ENCODE measurements around the gene ZFAND3. TPM values are rescaled to one million over a fixed set of nuclear protein-coding genes. Genes with fewer than 3 reads are reported as not detected.

Gene ZFAND3
- polyA plus RNA-seq, 3 donors, result 11.5 to 21.1 (median 11.7) TPM

- peaks cover 5 to 6% of the 10 kb centered on the region in 2 donors for H3K36me3 Mint-ChIP-seq
- Histone ChIP-seq H3K36me3 (replicated peaks in 1 of 2; ENCODE audit: control insufficient read depth in 1 of 2, insufficient read depth in 2 of 2, low read length in 2 of 2) (no peaks in the 10 kb centered on the region), H3K27ac (ENCODE audit: low read depth in 1 of 2, low read length in 2 of 2) (no peak overlapping the region), H2AFZ (ENCODE audit: insufficient read depth, low read depth, low read length, poor library complexity, severe bottlenecking) (no peak overlapping the region), H3K9ac (ENCODE audit: insufficient read depth, low read length, poor library complexity, severe bottlenecking) (no peak overlapping the region), H3K27me3 (ENCODE audit: control insufficient read depth in 2 of 2, insufficient read depth in 2 of 2, low read length in 2 of 2) (peaks cover 22 to 39% of the 10 kb centered on the region in 2 donors), H3K9me3 (replicated peaks in 1 of 2; ENCODE audit: control insufficient read depth in 1 of 2, insufficient read depth in 1 of 2, low read length in 2 of 2) (peaks cover 0 to 5% of the 10 kb centered on the region in 2 donors), H3K4me1 (ENCODE audit: control insufficient read depth in 1 of 2, insufficient read depth in 2 of 2, low read length in 2 of 2) (peaks cover 17 to 26% of the 10 kb centered on the region in 2 donors), H3K4me2 (replicated peaks; ENCODE audit: extremely low read depth, low read length, poor library complexity, severe bottlenecking) (no peak overlapping the region), H4K20me1 (ENCODE audit: insufficient read depth, low read length) (peaks cover 4% of the 10 kb centered on the region), H3K4me3 (replicated peaks in 1 of 3; ENCODE audit: low read depth in 2 of 3, low read length in 3 of 3) (no peak overlapping the region), H3K79me2 (ENCODE audit: insufficient read depth, low read length) (no peaks in the 10 kb centered on the region)
- no peak for TF ChIP-seq CTCF (IDR thresholded peaks at IDR 0.05)
- peaks cover 27% of the 10 kb centered on the region for H3K4me1 Mint-ChIP-seq
- peaks cover 0 to 6% (median 5%) of the 10 kb centered on the region in 7 donors for H3K9me3 Mint-ChIP-seq
- no peak overlapping the region for H3K27ac Mint-ChIP-seq
- DNase-seq, result no peak
- WGBS (ENCODE audit: insufficient coverage), result no CpG with 5 or more reads among the region's 2 CpGs
- intact Hi-C loops (cut with micrococcal nuclease), result no loop called here
- no peak overlapping the region for H3K4me3 Mint-ChIP-seq
- peaks cover 41 to 47% (median 45%) of the 10 kb centered on the region in 3 donors for H3K27me3 Mint-ChIP-seq (ENCODE audit: low read depth in 3 of 3)
Observed at GRCh38 chr6:37787216-37787615, 32.3 kb upstream of the ZFAND3 start.

GRCh38 chr6:37788259-37788658 lies 31.3 kb upstream of the ZFAND3 start:
- Histone ChIP-seq H3K4me2 (replicated peaks; ENCODE audit: extremely low read depth, low read length, poor library complexity, severe bottlenecking) (no peak overlapping the region), H3K9ac (ENCODE audit: insufficient read depth, low read length, poor library complexity, severe bottlenecking) (peak overlapping the region; percentile 4), H3K4me1 (ENCODE audit: control insufficient read depth in 1 of 2, insufficient read depth in 2 of 2, low read length in 2 of 2) (peaks cover 17 to 23% of the 10 kb centered on the region in 2 donors), H3K79me2 (ENCODE audit: insufficient read depth, low read length) (no peaks in the 10 kb centered on the region), H3K4me3 (replicated peaks in 1 of 3; ENCODE audit: low read depth in 2 of 3, low read length in 3 of 3) (no peak overlapping the region), H4K20me1 (ENCODE audit: insufficient read depth, low read length) (peaks cover 4% of the 10 kb centered on the region), H3K27ac (ENCODE audit: low read depth in 1 of 2, low read length in 2 of 2) (no peak overlapping the region), H3K36me3 (replicated peaks in 1 of 2; ENCODE audit: control insufficient read depth in 1 of 2, insufficient read depth in 2 of 2, low read length in 2 of 2) (no peaks in the 10 kb centered on the region), H2AFZ (ENCODE audit: insufficient read depth, low read depth, low read length, poor library complexity, severe bottlenecking) (no peak overlapping the region), H3K27me3 (ENCODE audit: control insufficient read depth in 2 of 2, insufficient read depth in 2 of 2, low read length in 2 of 2) (peaks cover 18 to 29% of the 10 kb centered on the region in 2 donors), H3K9me3 (replicated peaks in 1 of 2; ENCODE audit: control insufficient read depth in 1 of 2, insufficient read depth in 1 of 2, low read length in 2 of 2) (peaks cover 0 to 5% of the 10 kb centered on the region in 2 donors)
- Mint-ChIP-seq H3K27me3 (ENCODE audit: low read depth in 3 of 3) (peaks cover 32 to 38% (median 37%) of the 10 kb centered on the region in 3 donors), H3K9me3 (peaks cover 0 to 6% (median 5%) of the 10 kb centered on the region in 7 donors), H3K27ac (no peak overlapping the region), H3K4me1 (peaks cover 26% of the 10 kb centered on the region), H3K36me3 (peaks cover 5 to 6% of the 10 kb centered on the region in 2 donors), H3K4me3 (no peak overlapping the region)
- TF ChIP-seq CTCF (IDR thresholded peaks at IDR 0.05), result no peak
- no peak for DNase-seq
- intact Hi-C loops (cut with micrococcal nuclease), result no loop called here
- WGBS (ENCODE audit: insufficient coverage), result 100% methylated on average over 1 of the region's 2 CpGs

All from CD14-positive monocyte (primary cell).